HepG2 (cell line): ENCODE measurements around the gene ARHGAP29.

Experiments
- BCLAF1 ChIP-seq: fragments of 450-650 bp; IDR thresholded peaks from 2 replicates; pipeline ENCODE4 v1.6.1; 2017; ENCODE audit warnings: mild to moderate bottlenecking
- CENPBD1 ChIP-seq: sonication (generic); formaldehyde crosslinking; IDR thresholded peaks from 2 replicates; pipeline ENCODE4 v1.8.0; 2022; ENCODE audit warnings: missing genetic modification reagents, low read depth, mild to moderate bottlenecking, borderline replicate concordance
- GABPA ChIP-seq, 2 experiments: IDR thresholded peaks; 2 replicates each; pipeline ENCODE4 v1.6.1; 2011 to 2016; ENCODE audit warnings: low read depth in 2 of 2, low read length in 1 of 2, missing biosample characterization in 1 of 2, missing genetic modification characterization in 1 of 2
- IRF2 ChIP-seq: IDR thresholded peaks from 2 replicates; pipeline ENCODE4 v1.6.1; 2018; ENCODE audit warnings: missing genetic modification reagents, missing compliant biosample characterization
- MAX ChIP-seq: IDR thresholded peaks from 2 replicates; pipeline ENCODE4 v1.6.1; 2012; ENCODE audit warnings: inconsistent platforms
- NR2C2 ChIP-seq: sonication (generic); formaldehyde crosslinking; IDR thresholded peaks from 2 replicates; pipeline ENCODE4 v1.4.0; 2020; ENCODE audit warnings: missing genetic modification reagents, mild to moderate bottlenecking, moderate library complexity, borderline replicate concordance
- POLR2AphosphoS5 ChIP-seq: IDR thresholded peaks from 2 replicates; pipeline ENCODE4 v1.6.1; 2012; ENCODE audit warnings: low read depth, low read length
- RBAK ChIP-seq: sonication (generic); formaldehyde crosslinking; IDR thresholded peaks from 2 replicates; pipeline ENCODE4 v1.5.1; 2020; ENCODE audit warnings: mild to moderate bottlenecking, missing genetic modification reagents
- SP1 ChIP-seq, 2 experiments: fragments of 450-650 bp in 1 of 2; sonication (generic) in 1 of 2; formaldehyde crosslinking in 1 of 2; IDR thresholded peaks; 2 replicates each; pipeline versions ENCODE4 v1.4.0 to v1.6.1; 2016 to 2020; ENCODE audit warnings: missing genetic modification reagents in 1 of 2
- ZKSCAN1 ChIP-seq: fragments of 150-350 bp; IDR thresholded peaks from 2 replicates; pipeline ENCODE4 v1.6.1; 2014; ENCODE audit warnings: low read length
- ZNF350 ChIP-seq: sonication (generic); formaldehyde crosslinking; IDR thresholded peaks from 2 replicates; pipeline ENCODE4 v1.4.0; 2020; ENCODE audit warnings: mild to moderate bottlenecking, low read depth, missing genetic modification reagents, borderline replicate concordance

GRCh38 chr1:94269921-94270320, 32.5 kb upstream of the ARHGAP29 start:
- TF ChIP-seq IRF2 (CRISPR knock-in tag): no peak
- no peak for TF ChIP-seq BCLAF1
- TF ChIP-seq RBAK (CRISPR knock-in tag): no peak
- TF ChIP-seq CENPBD1 (CRISPR knock-in tag): no peak
- no peak for TF ChIP-seq ZKSCAN1
- no peak for TF ChIP-seq SP1 (IDR thresholded peaks at IDR 0.05)
- TF ChIP-seq SP1 (CRISPR knock-in tag; IDR thresholded peaks at IDR 0.05): no peak
- no peak for TF ChIP-seq MAX
- no peak for TF ChIP-seq ZNF350
- TF ChIP-seq NR2C2 (CRISPR knock-in tag): no peak
- TF ChIP-seq GABPA (IDR thresholded peaks at IDR 0.05; ENCODE audit: low read depth, low read length): no peak
- TF ChIP-seq GABPA (CRISPR knock-in tag; IDR thresholded peaks at IDR 0.05; ENCODE audit: low read depth): no peak
- TF ChIP-seq POLR2AphosphoS5: no peak
